VCaP (cell line): ENCODE measurements around the gene ANO2.

Source experiments
- H3K27ac ChIP-seq: fragments of 450-650 bp; 2 replicates; pipeline ENCODE4 v1.5.1; 2017
- CTCF ChIP-seq: fragments of 450-650 bp; conservative IDR thresholded peaks from 2 replicates; pipeline ENCODE4 v1.5.1; 2017; ENCODE audit warnings: mild to moderate bottlenecking, moderate library complexity

Gene ANO2

DNA sequence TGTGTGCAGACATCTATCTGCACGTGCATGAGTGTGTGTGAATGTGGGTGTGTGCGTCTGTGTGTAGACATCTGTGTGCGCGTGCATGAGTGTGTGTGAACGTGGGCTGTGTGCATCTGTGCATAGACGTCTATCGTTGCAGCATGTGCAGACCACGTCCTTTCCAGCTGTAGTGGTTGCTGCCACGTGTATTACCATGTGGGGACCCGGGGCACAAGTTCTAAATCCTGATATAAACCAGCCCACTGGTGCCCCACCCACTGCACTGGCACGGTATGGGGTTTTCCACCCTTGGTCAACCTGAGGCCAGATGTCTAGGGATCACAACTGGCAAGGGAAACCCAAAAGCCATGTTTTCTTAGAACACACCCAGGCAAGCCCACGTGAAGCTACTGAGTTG lies 197.0 kb downstream of the ANO2 start:
- no peak for TF ChIP-seq CTCF
- no peak overlapping the region for H3K27ac ChIP-seq

DNA sequence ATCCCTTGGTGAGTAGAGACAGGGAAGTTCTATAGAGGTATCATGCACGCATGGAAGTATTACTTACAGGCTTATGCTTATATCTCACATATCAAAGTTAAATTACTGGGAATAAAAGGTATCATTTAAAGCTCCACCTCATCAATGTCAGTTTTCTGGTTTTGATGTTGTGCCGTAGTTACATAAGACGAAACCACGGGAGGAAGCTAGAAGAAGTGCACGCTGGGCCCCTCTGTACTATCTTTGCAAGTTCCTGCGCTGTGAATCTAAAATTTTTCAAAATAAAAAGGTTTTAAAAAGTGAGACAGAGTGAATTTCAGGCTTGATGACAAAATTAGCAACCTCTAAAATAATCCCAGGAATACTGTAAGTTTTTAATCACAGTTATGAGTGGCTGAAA lies 198.1 kb downstream of the ANO2 start:
- no peak for TF ChIP-seq CTCF
- no peak overlapping the region for H3K27ac ChIP-seq

- no peak overlapping the region for H3K27ac ChIP-seq
- no peak for TF ChIP-seq CTCF
These were observed 198.8 kb downstream of the ANO2 start for GRCh38 chr12:5746036-5746908.

DNA sequence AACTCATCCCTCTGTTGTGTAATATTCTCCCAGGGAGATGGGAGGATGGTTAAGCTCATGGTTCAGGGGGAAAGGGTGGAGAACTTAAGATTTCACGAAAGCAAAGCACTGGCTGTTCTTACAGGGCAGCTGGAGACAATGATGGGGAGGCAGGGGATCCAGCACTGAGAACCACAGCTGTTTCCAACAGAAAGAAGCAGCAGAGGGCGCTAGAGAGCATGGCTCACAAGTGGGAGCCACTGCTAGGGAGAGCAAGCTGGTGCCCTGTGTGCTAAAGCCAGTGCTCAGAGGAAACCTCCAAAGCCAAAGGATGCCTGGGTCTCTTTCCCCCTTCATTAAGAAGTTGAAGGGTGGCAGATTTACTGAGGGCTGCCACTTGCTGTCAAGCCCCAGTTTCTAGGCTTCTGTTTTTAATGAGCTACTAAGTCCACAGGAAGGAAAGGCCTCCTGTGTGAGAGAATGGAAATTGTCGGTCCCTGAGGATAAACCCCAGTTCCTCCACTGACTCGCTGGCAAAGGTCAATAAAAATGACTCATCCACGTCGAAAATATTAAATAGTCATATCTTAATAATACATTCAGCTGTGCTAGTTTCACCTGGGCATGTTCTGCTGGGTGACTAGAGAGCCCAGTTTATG lies 199.7 kb downstream of the ANO2 start:
- TF ChIP-seq CTCF = peak; percentile 92
- no peak overlapping the region for H3K27ac ChIP-seq

GRCh38 chr12:5742258-5742657 lies 202.8 kb downstream of the ANO2 start:
- TF ChIP-seq CTCF = no peak
- H3K27ac ChIP-seq = no peak overlapping the region

DNA sequence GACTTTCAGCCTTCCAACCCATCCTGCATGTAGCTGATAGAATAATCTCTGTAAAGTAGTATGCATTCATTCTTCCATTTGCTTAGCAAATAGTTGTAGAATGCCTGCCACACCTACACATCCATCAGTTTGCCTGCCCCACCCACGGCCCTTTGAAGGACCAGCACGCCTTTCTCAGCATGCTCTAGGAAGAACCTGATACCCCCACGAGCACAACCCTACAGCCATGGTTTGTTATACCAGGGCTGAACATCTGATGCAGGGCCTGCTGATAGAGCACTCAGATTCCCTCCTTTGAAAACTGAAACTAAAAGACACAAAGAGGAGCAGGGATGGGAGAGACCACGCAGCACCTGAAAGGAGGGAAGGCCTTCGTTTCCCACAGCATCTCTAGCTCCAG lies 205.1 kb downstream of the ANO2 start:
- no peak overlapping the region for H3K27ac ChIP-seq
- no peak for TF ChIP-seq CTCF

GRCh38 chr12:5737778-5738177 lies 207.3 kb downstream of the ANO2 start:
- no peak overlapping the region for H3K27ac ChIP-seq
- TF ChIP-seq CTCF = no peak
